NCI-H2107 treated with DMSO at 0.1 percent for 48 hours (cell line): ENCODE measurements around the gene KRTAP5-6.

ENCODE experiments used
- DNase-seq: peaks from one replicate; lab custom pipeline; 2025; ENCODE audit not compliant: unreplicated experiment; lab: John Stamatoyannopoulos, UW

KRTAP5-6 gene

GRCh38 chr11:1746511-1746931 is 49.5 kb downstream of the KRTAP5-6 start:
- DNase-seq = no peak

GRCh38 chr11:1746956-1747752 is 50.2 kb downstream of the KRTAP5-6 start:
- no peak for DNase-seq
